Heart left ventricle (tissue), 16 donors: ENCODE results near the gene ZNRD2. TPM values are rescaled to one million over a fixed set of nuclear protein-coding genes. Genes with fewer than 3 reads are reported as not detected.
A peak's percentile ranks its signal among the peaks of the same experiment; 100 is the strongest.

Source experiments
- ATAC-seq, 4 donors: fragments of 200-7000 bp; cut with Tn5 transposase; one replicate each; pipeline ENCODE4 v1.9.1; 2020 to 2022; ENCODE audit warnings: moderate library complexity in 4 of 4, mild to moderate bottlenecking in 3 of 4, moderate number of reproducible peaks in 1 of 4
- DNase-seq, 5 donors: peaks; one replicate each; pipeline ENCODE4 v3.0.0-alpha.2; 2020
- H3K27ac ChIP-seq, 12 donors: fragments of 200-600 bp; sonication (generic) in 4 of 12; one replicate each; pipeline versions ENCODE4 v1.5.0 to v1.8.0; 2016 to 2022; ENCODE audit warnings: mild to moderate bottlenecking in 2 of 12
- H3K27me3 ChIP-seq, 9 donors: fragments of 200-600 bp; sonication (generic) in 2 of 9; one replicate each; pipeline versions ENCODE4 v1.5.1 to v1.8.0; 2016 to 2022; ENCODE audit warnings: mild to moderate bottlenecking in 3 of 9
- H3K36me3 ChIP-seq, 9 donors: fragments of 200-600 bp; sonication (generic) in 2 of 9; one replicate each; pipeline versions ENCODE4 v1.5.0 to v1.8.0; 2018 to 2022; ENCODE audit warnings: mild to moderate bottlenecking in 2 of 9
- H3K4me1 ChIP-seq, 12 donors: fragments of 200-600 bp; sonication (generic) in 4 of 12; one replicate each; pipeline versions ENCODE4 v1.5.0 to v1.8.0; 2016 to 2022; ENCODE audit warnings: mild to moderate bottlenecking in 3 of 12
- H3K4me3 ChIP-seq, 12 donors: fragments of 200-600 bp; sonication (generic) in 4 of 12; one replicate each; pipeline versions ENCODE4 v1.5.0 to v1.8.0; 2017 to 2022; ENCODE audit warnings: mild to moderate bottlenecking in 9 of 12, moderate library complexity in 4 of 12
- H3K9me3 ChIP-seq, 12 donors: fragments of 200-600 bp; sonication (generic) in 4 of 12; one replicate each; pipeline versions ENCODE4 v1.5.0 to v1.8.0; 2016 to 2022; ENCODE audit warnings: mild to moderate bottlenecking in 1 of 12
- CTCF ChIP-seq, 12 donors: fragments of 200-600 bp; sonication (generic) in 4 of 12; IDR thresholded peaks; one replicate each; pipeline versions ENCODE4 v1.5.0 to v1.8.0; 2018 to 2022; ENCODE audit warnings: antibody characterized with exemption in 12 of 12, mild to moderate bottlenecking in 5 of 12
- POLR2A ChIP-seq, 2 donors: fragments of 450-650 bp; IDR thresholded peaks; one replicate each; pipeline ENCODE4 v1.6.1; 2017; ENCODE audit warnings: antibody characterized with exemption in 2 of 2, mild to moderate bottlenecking in 2 of 2, moderate library complexity in 2 of 2
- WGBS, 4 donors: extraction: QIAGEN DNeasy Blood & Tissue Kit in 2 of 4; methylation state at CpG; one replicate each; pipeline versions ENCODE4 v1.1.5 to v1.1.7; 2013 to 2018; 5-methylcytosine and 5-hydroxymethylcytosine counted together
- intact Hi-C, 10 donors: fragments of 100-400 bp; cut with DNase I; formaldehyde crosslinking; loops; one replicate each; pipeline versions ENCODE4 v1.11.1 to v1.14.2; 2022
- polyA plus RNA-seq, 2 donors: library from polyadenylated mRNA; stranded (reverse); fragments of 200-250 nt; gene quantifications; one replicate each; pipeline ENCODE4 v1.2.3, GENCODE V29; 2013
- total RNA-seq, 9 donors: library from RNA; depleted of rRNA in 2 of 9; stranded (reverse); fragments of >200 nt in 2 of 9; fragmentation: NEBNext Ultra II Directional in 3 of 9; extraction: Animal tissue kit (Norgen Biotek cat#: 25700) in 3 of 9; gene quantifications; one replicate each; pipeline versions ENCODE4 v1.1.0 to v1.2.4, GENCODE V29; 2016 to 2023
- donor health status: ischemic (EF 13 %, LVEDD 7.1; RV severe dilation, severe dysfunction).
- donor health status: healthy with polysubstance abuse.
- donor health status: DM: no; HTN: yes; CAD: no.
- donor health status: DM: no; HTN: no; CAD: no.
- donor health status: ischemic (EF 25% LVEDD 6.9; RV normal size, moderate dysfunction).
- donor health status: ischemic (EF 25% LVEDD 5.7; RV mildly dilated, moderate dysfunction).
- donor health status: healthy.
- donor health status: DM: yes; HTN: yes; CAD: no.
- donor health status: ischemic (EF 35%, LVEDD 5.7; RV mildly dilated, moderate dysfunction).
- donor health status: nonischemic (EF 11% LVEDD 7.7; RV severe dilation, severe dysfunction).
- donor health status: DM: yes; HTN: yes; CAD: no.
- donor health status: PGD.
- donor health status: ischemic (EF 29% LVEDD 5.4; RV normal size, mild dysfunction).
- donor health status: nonischemic (EF 23%, LVEDD 6.1; RV moderate dilation, normal function).

ZNRD2 gene
- total and polyA plus RNA-seq, 11 donors: 23.2 to 101 (median 35.7) TPM

GRCh38 chr11:65583589-65583988, 13.3 kb downstream of the ZNRD2 start:
- peaks cover 0 to 70% (median 50%) of the 10 kb centered on the region in 9 donors for H3K36me3 ChIP-seq
- H3K27ac ChIP-seq: peak overlapping the region in 1 of 12 donors; percentile 24
- H3K4me1 ChIP-seq: peaks cover 6 to 44% (median 33%) of the 10 kb centered on the region in 12 donors
- WGBS, 4 donors: 84 to 92% (median 90%) methylated on average over 5 to 10 of the region's 10 CpGs
- ATAC-seq: no peak
- DNase-seq: no peak
- H3K27me3 ChIP-seq: no peaks in the 10 kb centered on the region
- no peak overlapping the region for H3K4me3 ChIP-seq
- intact Hi-C loops: no loop called here
- TF ChIP-seq CTCF (IDR thresholded peaks at IDR 0.05) (no peak), POLR2A (IDR thresholded peaks at IDR 0.05) (no peak)
- H3K9me3 ChIP-seq: no peaks in the 10 kb centered on the region

- H3K4me1 ChIP-seq: peaks cover 6 to 45% (median 36%) of the 10 kb centered on the region in 12 donors
- intact Hi-C loops: no loop called here
Measured at GRCh38 chr11:65584106-65584505, 13.8 kb downstream of the ZNRD2 start.

GRCh38 chr11:65584723-65585171, 14.5 kb downstream of the ZNRD2 start:
- DNase-seq (no peak), ATAC-seq (no peak)
- WGBS, 4 donors: 65 to 82% (median 74%) methylated on average over 22 to 46 of the region's 46 CpGs
- no peak overlapping the region for H3K4me3 ChIP-seq
- peaks cover 0 to 72% (median 45%) of the 10 kb centered on the region in 9 donors for H3K36me3 ChIP-seq
- H3K4me1 ChIP-seq: peaks cover 6 to 51% (median 40%) of the 10 kb centered on the region in 12 donors
- H3K27me3 ChIP-seq: no peaks in the 10 kb centered on the region
- TF ChIP-seq CTCF (IDR thresholded peaks at IDR 0.05) (no peak), POLR2A (IDR thresholded peaks at IDR 0.05) (no peak)
- H3K27ac ChIP-seq: no peak overlapping the region
- no peaks in the 10 kb centered on the region for H3K9me3 ChIP-seq
- intact Hi-C loops: loop anchor here in 3 of 10 donors (5.0 kb wide), 1 partner anchor 42 kb away; no protein-coding TSS in a partner anchor

More at GRCh38 chr11:65584106-65584505, 13.8 kb downstream of the ZNRD2 start:
- TF ChIP-seq POLR2A (IDR thresholded peaks at IDR 0.05) (no peak), CTCF (IDR thresholded peaks at IDR 0.05) (no peak)
- 87 to 94% (median 92%) methylated on average over 8 of the region's 8 CpGs for WGBS, 4 donors
- Histone ChIP-seq H3K36me3 (peaks cover 0 to 73% (median 50%) of the 10 kb centered on the region in 9 donors), H3K4me3 (no peak overlapping the region), H3K27ac (peak overlapping the region in 1 of 12 donors; percentile 24), H3K9me3 (no peaks in the 10 kb centered on the region), H3K27me3 (no peaks in the 10 kb centered on the region)
- DNase-seq (no peak), ATAC-seq (no peak)

- Histone ChIP-seq H3K27me3 (no peaks in the 10 kb centered on the region), H3K9me3 (no peaks in the 10 kb centered on the region), H3K4me1 (peaks cover 6 to 57% (median 44%) of the 10 kb centered on the region in 12 donors), H3K27ac (peak overlapping the region in 11 of 12 donors; percentile 76 to 90 (median 84)), H3K4me3 (no peak overlapping the region), H3K36me3 (peaks cover 0 to 72% (median 45%) of the 10 kb centered on the region in 9 donors)
- WGBS, 4 donors: 65 to 70% (median 69%) methylated on average over 14 to 51 of the region's 51 CpGs
- intact Hi-C loops: loop anchor here in 3 of 10 donors (5.0 kb wide), 1 partner anchor 43 kb away; no protein-coding TSS in a partner anchor
- ATAC-seq: no peak
- TF ChIP-seq CTCF (IDR thresholded peaks at IDR 0.05) (no peak), POLR2A (IDR thresholded peaks at IDR 0.05) (no peak)
- DNase-seq: peak in 2 of 5 donors; percentile 35 to 60
Measured at GRCh38 chr11:65585396-65586246, 15.3 kb downstream of the ZNRD2 start.
